ENCODE data around the gene AMOTL1. TPM values are rescaled to one million over a fixed set of nuclear protein-coding genes. Genes with fewer than 3 reads are reported as not detected.

The AMOTL1 gene
- total and polyA plus RNA-seq, 4 donors = 7.4 to 68.5 (median 27.3) TPM

GRCh38 chr11:94753630-94754029, 14.5 kb upstream of the AMOTL1 start:
- Histone ChIP-seq H3K9ac (ENCODE audit: insufficient read depth in 1 of 2, low read length in 2 of 2) (no peak overlapping the region), H3K36me3 (ENCODE audit: control insufficient read depth in 4 of 4, insufficient read depth in 4 of 4, low read length in 4 of 4) (no peaks in the 10 kb centered on the region), H3K4me1 (ENCODE audit: control insufficient read depth in 5 of 5, insufficient read depth in 5 of 5, low read length in 5 of 5) (peaks cover 0 to 8% (median 0%) of the 10 kb centered on the region in 5 donors), H3K4me3 (no peak overlapping the region), H3K9me3 (ENCODE audit: control insufficient read depth in 4 of 4, insufficient read depth in 3 of 4, low read length in 3 of 4) (no peaks in the 10 kb centered on the region), H3K27me3 (ENCODE audit: control insufficient read depth in 3 of 3, insufficient read depth in 3 of 3, low read length in 2 of 3) (no peaks in the 10 kb centered on the region), H3K27ac (ENCODE audit: low read depth in 1 of 2, low read length in 1 of 2) (no peak overlapping the region)
- no peak for DNase-seq
- WGBS, 2 donors = 77 to 86% methylated on average over 1 of the region's 1 CpG
- no peak for TF ChIP-seq CTCF (IDR thresholded peaks at IDR 0.05; ENCODE audit: control extremely low read depth, extremely low read depth)
- ATAC-seq (ENCODE audit: insufficient read depth, low FRiP score) = no peak

DNA sequence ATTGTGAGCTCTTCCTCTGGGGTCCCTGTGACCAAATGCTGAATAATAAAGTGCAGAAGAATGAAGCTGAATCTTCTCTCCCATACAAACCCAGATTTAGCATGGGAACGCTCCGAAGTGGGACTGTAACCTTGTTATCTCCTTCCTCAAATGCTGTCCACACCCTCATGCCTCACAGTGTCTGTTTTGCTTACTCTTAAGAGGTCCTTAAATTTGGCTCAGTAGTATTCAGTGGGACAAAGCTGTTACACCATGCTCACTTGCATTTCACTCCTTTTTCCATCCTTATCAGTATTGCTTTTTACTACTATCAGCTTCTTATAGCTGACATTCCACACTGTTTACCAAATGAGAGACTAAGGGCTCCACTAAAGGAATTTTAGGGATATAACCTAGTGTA, 13.8 kb upstream of the AMOTL1 start:
- no peak overlapping the region for H3K27ac ChIP-seq (ENCODE audit: low read depth in 1 of 2, low read length in 1 of 2)
- H3K27me3 ChIP-seq (ENCODE audit: control insufficient read depth in 3 of 3, insufficient read depth in 3 of 3, low read length in 2 of 3) = no peaks in the 10 kb centered on the region
- no peak for TF ChIP-seq CTCF (IDR thresholded peaks at IDR 0.05; ENCODE audit: control extremely low read depth, extremely low read depth)
- peaks cover 0 to 8% (median 0%) of the 10 kb centered on the region in 5 donors for H3K4me1 ChIP-seq (ENCODE audit: control insufficient read depth in 5 of 5, insufficient read depth in 5 of 5, low read length in 5 of 5)
- WGBS, 2 donors = 53 to 71% methylated on average over 2 of the region's 2 CpGs
- no peak for DNase-seq
- H3K4me3 ChIP-seq = no peak overlapping the region
- no peak overlapping the region for H3K9ac ChIP-seq (ENCODE audit: insufficient read depth in 1 of 2, low read length in 2 of 2)
- H3K9me3 ChIP-seq (ENCODE audit: control insufficient read depth in 4 of 4, insufficient read depth in 3 of 4, low read length in 3 of 4) = no peaks in the 10 kb centered on the region
- no peak for ATAC-seq (ENCODE audit: insufficient read depth, low FRiP score)
- H3K36me3 ChIP-seq (ENCODE audit: control insufficient read depth in 4 of 4, insufficient read depth in 4 of 4, low read length in 4 of 4) = no peaks in the 10 kb centered on the region

- WGBS, 2 donors = 89% methylated on average over 2 of the region's 2 CpGs
- Histone ChIP-seq H3K9ac (ENCODE audit: insufficient read depth in 1 of 2, low read length in 2 of 2) (no peak overlapping the region), H3K36me3 (ENCODE audit: control insufficient read depth in 4 of 4, insufficient read depth in 4 of 4, low read length in 4 of 4) (no peaks in the 10 kb centered on the region), H3K4me3 (no peak overlapping the region), H3K9me3 (ENCODE audit: control insufficient read depth in 4 of 4, insufficient read depth in 3 of 4, low read length in 3 of 4) (no peaks in the 10 kb centered on the region), H3K27me3 (ENCODE audit: control insufficient read depth in 3 of 3, insufficient read depth in 3 of 3, low read length in 2 of 3) (no peaks in the 10 kb centered on the region), H3K27ac (ENCODE audit: low read depth in 1 of 2, low read length in 1 of 2) (no peak overlapping the region), H3K4me1 (ENCODE audit: control insufficient read depth in 5 of 5, insufficient read depth in 5 of 5, low read length in 5 of 5) (peaks cover 0 to 8% (median 0%) of the 10 kb centered on the region in 5 donors)
- TF ChIP-seq CTCF (IDR thresholded peaks at IDR 0.05; ENCODE audit: control extremely low read depth, extremely low read depth) = no peak
- no peak for DNase-seq
- ATAC-seq (ENCODE audit: insufficient read depth, low FRiP score) = no peak
Measured at GRCh38 chr11:94754819-94755218, 13.3 kb upstream of the AMOTL1 start.

GRCh38 chr11:94755494-94755893, 12.7 kb upstream of the AMOTL1 start:
- no peak overlapping the region for H3K9ac ChIP-seq (ENCODE audit: insufficient read depth in 1 of 2, low read length in 2 of 2)
- no peak for TF ChIP-seq CTCF (IDR thresholded peaks at IDR 0.05; ENCODE audit: control extremely low read depth, extremely low read depth)
- H3K9me3 ChIP-seq (ENCODE audit: control insufficient read depth in 4 of 4, insufficient read depth in 3 of 4, low read length in 3 of 4) = no peaks in the 10 kb centered on the region
- no peak for ATAC-seq (ENCODE audit: insufficient read depth, low FRiP score)
- H3K36me3 ChIP-seq (ENCODE audit: control insufficient read depth in 4 of 4, insufficient read depth in 4 of 4, low read length in 4 of 4) = no peaks in the 10 kb centered on the region
- H3K4me1 ChIP-seq (ENCODE audit: control insufficient read depth in 5 of 5, insufficient read depth in 5 of 5, low read length in 5 of 5) = peaks cover 0 to 4% (median 0%) of the 10 kb centered on the region in 5 donors
- DNase-seq = no peak
- no peaks in the 10 kb centered on the region for H3K27me3 ChIP-seq (ENCODE audit: control insufficient read depth in 3 of 3, insufficient read depth in 3 of 3, low read length in 2 of 3)
- 95 to 96% methylated on average over 11 of the region's 11 CpGs for WGBS, 2 donors
- no peak overlapping the region for H3K27ac ChIP-seq (ENCODE audit: low read depth in 1 of 2, low read length in 1 of 2)
- no peak overlapping the region for H3K4me3 ChIP-seq
